Thyroid gland (tissue), 4 donors: Measurements from ENCODE around the gene TTLL7.

Experiments
- POLR2A ChIP-seq, 2 donors: fragments of 450-650 bp; IDR thresholded peaks; one replicate each; pipeline ENCODE4 v1.6.1; 2017; ENCODE audit warnings: antibody characterized with exemption in 2 of 2, mild to moderate bottlenecking in 2 of 2, moderate library complexity in 1 of 2
- TF ChIP-seq, protein P1 (sequence below), 6 experiments: fragments of 200-600 bp in 3 of 6; fragments of 450-650 bp in 3 of 6; sonication (generic) in 3 of 6; IDR thresholded peaks; one replicate each; pipeline ENCODE4 v1.5.1; 2016 to 2019; ENCODE audit warnings: antibody characterized with exemption in 6 of 6, mild to moderate bottlenecking in 2 of 6, inconsistent platforms in 1 of 6, moderate library complexity in 1 of 6

DNA sequence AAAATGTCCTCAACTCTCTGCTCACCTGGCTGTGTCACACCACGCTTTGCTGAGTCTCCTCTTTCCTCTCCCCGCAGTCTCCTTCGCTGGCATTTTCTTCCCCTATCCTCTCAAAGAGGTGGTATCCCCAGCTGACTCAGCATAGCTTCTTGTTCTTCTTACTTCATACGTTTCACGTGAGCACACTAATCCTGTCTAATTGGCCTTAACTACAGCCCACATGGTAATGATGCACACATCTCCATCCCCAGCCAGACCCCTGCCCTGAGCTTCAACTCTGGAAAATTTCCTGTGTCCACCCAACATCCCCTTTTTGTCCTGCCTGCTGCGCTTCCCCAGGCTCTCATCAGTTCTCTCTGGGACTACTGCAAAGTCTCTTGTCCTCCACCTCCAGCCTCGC lies 169.8 kb downstream of the TTLL7 start:
- TF ChIP-seq, protein P1, sequence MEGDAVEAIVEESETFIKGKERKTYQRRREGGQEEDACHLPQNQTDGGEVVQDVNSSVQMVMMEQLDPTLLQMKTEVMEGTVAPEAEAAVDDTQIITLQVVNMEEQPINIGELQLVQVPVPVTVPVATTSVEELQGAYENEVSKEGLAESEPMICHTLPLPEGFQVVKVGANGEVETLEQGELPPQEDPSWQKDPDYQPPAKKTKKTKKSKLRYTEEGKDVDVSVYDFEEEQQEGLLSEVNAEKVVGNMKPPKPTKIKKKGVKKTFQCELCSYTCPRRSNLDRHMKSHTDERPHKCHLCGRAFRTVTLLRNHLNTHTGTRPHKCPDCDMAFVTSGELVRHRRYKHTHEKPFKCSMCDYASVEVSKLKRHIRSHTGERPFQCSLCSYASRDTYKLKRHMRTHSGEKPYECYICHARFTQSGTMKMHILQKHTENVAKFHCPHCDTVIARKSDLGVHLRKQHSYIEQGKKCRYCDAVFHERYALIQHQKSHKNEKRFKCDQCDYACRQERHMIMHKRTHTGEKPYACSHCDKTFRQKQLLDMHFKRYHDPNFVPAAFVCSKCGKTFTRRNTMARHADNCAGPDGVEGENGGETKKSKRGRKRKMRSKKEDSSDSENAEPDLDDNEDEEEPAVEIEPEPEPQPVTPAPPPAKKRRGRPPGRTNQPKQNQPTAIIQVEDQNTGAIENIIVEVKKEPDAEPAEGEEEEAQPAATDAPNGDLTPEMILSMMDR (IDR thresholded peaks at IDR 0.05): no peak
- no peak for TF ChIP-seq POLR2A (IDR thresholded peaks at IDR 0.05)
